GM12878 (cell line): ENCODE results near the gene ELN. TPM values are rescaled to one million over a fixed set of nuclear protein-coding genes. Genes with fewer than 3 reads are reported as not detected.

ENCODE experiments used
- ATAC-seq: fragments of 200-7000 bp; cut with Tn5 transposase; 3 replicates; pipeline ENCODE4 v1.9.1; 2020; ENCODE audit warnings: mild to moderate bottlenecking, moderate library complexity
- BruUV-seq: library from RNA; stranded (reverse); fragments of 400-500 nt; replicated peaks from 2 replicates; lab custom pipeline; 2021; lab: Mats Ljungman, UMichigan
- CTCF ChIA-PET: fragments of 300-600 bp; sonication (Branson Sonifier 250); formaldehyde crosslinking; extraction: SDS; loops from one replicate; lab custom pipeline; 2021; ENCODE audit warnings: inconsistent platforms; lab: Yijun Ruan, JAX
- POLR2A ChIA-PET: fragments of 350-600 bp; formaldehyde crosslinking; extraction: SDS; loops from one replicate; lab custom pipeline; 2021; ENCODE audit warnings: inconsistent platforms; lab: Charles Lee
- RAD21 ChIA-PET: fragments of 300-600 bp; sonication (Branson Sonifier 250); formaldehyde crosslinking; loops from one replicate; lab custom pipeline; 2023; ENCODE audit warnings: antibody characterized with exemption; ENCODE audit not compliant: unreplicated experiment; lab: Charles Lee
- SMC1A ChIA-PET: fragments of 300-600 bp; sonication (Branson Sonifier 250); formaldehyde crosslinking; loops from one replicate; lab custom pipeline; 2023; ENCODE audit not compliant: unreplicated experiment, uncharacterized antibody; lab: Charles Lee
- DNase-seq: peaks from one replicate; pipeline ENCODE4 v3.0.0-alpha.2; 2011; ENCODE audit warnings: low read depth, low spot score
- FAIRE-seq: peaks from 3 replicates; lab custom pipeline; 2011; peaks lifted over from hg19 to GRCh38; lab: Jason Lieb, UNC
- H2AFZ ChIP-seq: 2 replicates; pipeline ENCODE4 v1.6.0; 2011; ENCODE audit warnings: low read depth, low read length, control low read depth; ENCODE audit not compliant: control insufficient read depth
- H3K27ac ChIP-seq: 2 replicates; pipeline ENCODE4 v1.5.1; 2011; ENCODE audit warnings: control low read depth; ENCODE audit not compliant: control insufficient read depth, insufficient read depth
- H3K27me3 ChIP-seq, 2 experiments: replicated peaks in 1 of 2; 2 replicates each; pipeline versions ENCODE4 v1.6.0 to v1.6.1; 2011; ENCODE audit warnings: low read length in 1 of 2; ENCODE audit not compliant: control insufficient read depth in 2 of 2, insufficient read depth in 2 of 2
- H3K36me3 ChIP-seq, 2 experiments: 2 replicates each; pipeline ENCODE4 v1.5.1; 2011; ENCODE audit warnings: low read length in 1 of 2; ENCODE audit not compliant: control insufficient read depth in 2 of 2, insufficient read depth in 2 of 2
- H3K4me1 ChIP-seq: 2 replicates; pipeline ENCODE4 v1.6.1; 2011; ENCODE audit warnings: mild to moderate bottlenecking, low read length, moderate library complexity, mixed read lengths; ENCODE audit not compliant: control insufficient read depth, insufficient read depth
- H3K4me2 ChIP-seq: 2 replicates; pipeline ENCODE4 v1.6.0; 2011; ENCODE audit warnings: control low read depth; ENCODE audit not compliant: control insufficient read depth, insufficient read depth
- H3K4me3 ChIP-seq: fragments of 200-600 bp; sonication (generic); 2 replicates; pipeline ENCODE4 v1.5.1; 2016
- H3K79me2 ChIP-seq: 2 replicates; pipeline ENCODE4 v1.6.0; 2011; ENCODE audit warnings: low read length; ENCODE audit not compliant: control insufficient read depth, insufficient read depth
- H3K9ac ChIP-seq: 2 replicates; pipeline ENCODE4 v1.8.0; 2011; ENCODE audit warnings: low read length, control low read depth, mixed read lengths; ENCODE audit not compliant: control insufficient read depth, insufficient read depth
- H3K9me3 ChIP-seq: replicated peaks from 3 replicates; pipeline ENCODE4 v1.5.1; 2011; ENCODE audit warnings: mild to moderate bottlenecking, low read length; ENCODE audit not compliant: control insufficient read depth, insufficient read depth
- H4K20me1 ChIP-seq: 2 replicates; pipeline ENCODE4 v1.6.0; 2011; ENCODE audit not compliant: control insufficient read depth, insufficient read depth
- BCL11A ChIP-seq: IDR thresholded peaks from 2 replicates; pipeline ENCODE4 v1.6.1; 2011; ENCODE audit warnings: low read depth, low read length
- HDAC6 ChIP-seq: fragments of 200-600 bp; sonication (generic); IDR thresholded peaks from one replicate; pipeline ENCODE4 v1.8.0; 2017; ENCODE audit warnings: antibody characterized with exemption; ENCODE audit not compliant: unreplicated experiment
- JUND ChIP-seq: IDR thresholded peaks from 2 replicates; pipeline ENCODE4 v1.6.1; 2012; ENCODE audit warnings: low read depth, mild to moderate bottlenecking, low read length, improper control_type of control experiment, moderate library complexity
- PAX8 ChIP-seq: fragments of 450-650 bp; IDR thresholded peaks from 2 replicates; pipeline ENCODE4 v1.6.1; 2017; ENCODE audit warnings: mild to moderate bottlenecking, moderate library complexity
- RFX5 ChIP-seq: IDR thresholded peaks from 2 replicates; pipeline ENCODE4 v1.6.1; 2011; ENCODE audit warnings: low read depth, low read length, improper control_type of control experiment
- ZNF24 ChIP-seq: fragments of 450-650 bp; IDR thresholded peaks from 2 replicates; pipeline ENCODE4 v1.6.1; 2017; ENCODE audit warnings: antibody characterized with exemption, mild to moderate bottlenecking
- ZZZ3 ChIP-seq: IDR thresholded peaks from 2 replicates; pipeline ENCODE4 v1.6.1; 2011; ENCODE audit warnings: low read depth; ENCODE audit not compliant: control insufficient read depth, insufficient read length
- WGBS: methylation state at CpG from one replicate; pipeline ENCODE4 v1.1.6; 2016; ENCODE audit warnings: low lambda C conversion rate; ENCODE audit not compliant: insufficient replicate concordance, insufficient coverage; ENCODE audit errors: missing lambda C conversion rate; 5-methylcytosine and 5-hydroxymethylcytosine counted together
- in situ Hi-C: fragments of 300-500 bp; cut with MboI; formaldehyde crosslinking; loops from 9 replicates; pipeline ENCODE4 v1.14.3; 2018; ENCODE audit warnings: mixed read lengths
- intact Hi-C: fragments of 100-400 bp; cut with micrococcal nuclease; formaldehyde crosslinking; loops from one replicate; pipeline ENCODE4 v1.14.2; 2022; ENCODE audit not compliant: unreplicated experiment
- polyA plus RNA-seq, 11 experiments: library from polyadenylated mRNA; depleted of rRNA in 4 of 11; unstranded in 6 of 11; stranded (reverse) in 5 of 11; fragments of >200 nt; fragmentation: Nextera tagmentation in 4 of 11; fragmentation: Illumina TruSeq in 1 of 11; extraction: Ambion mirVana in 4 of 11; extraction: Trizol in 1 of 11; gene quantifications; 1 replicate in 1 of 11; 2 replicates in 10 of 11; pipeline versions ENCODE4 v1.2.1 to v1.2.3, GENCODE V29; 2011 to 2016; ENCODE audit warnings: inconsistent platforms in 2 of 11, missing spikeins in 2 of 11, low read depth in 1 of 11
- total RNA-seq, 4 experiments: library from RNA; depleted of rRNA in 3 of 4; stranded (reverse); fragments of >200 nt in 3 of 4; fragmentation: Illumina TruSeq in 1 of 4; extraction: Trizol in 1 of 4; gene quantifications; 2 replicates each; pipeline versions ENCODE4 v1.2.1 to v1.2.3, GENCODE V29; 2013 to 2021
- TF ChIP-seq, protein P1 (sequence below): fragments of 450-650 bp; IDR thresholded peaks from 2 replicates; pipeline ENCODE4 v1.6.1; 2017; ENCODE audit warnings: antibody characterized with exemption, mild to moderate bottlenecking, moderate library complexity

Gene ELN
- total and polyA plus RNA-seq, 10 of the 15 experiments (the other 5 are each of a cell fraction or from before 2014, with no cell fraction given): 0.08 to 0.27 (median 0.23) TPM; not detected in 7

DNA sequence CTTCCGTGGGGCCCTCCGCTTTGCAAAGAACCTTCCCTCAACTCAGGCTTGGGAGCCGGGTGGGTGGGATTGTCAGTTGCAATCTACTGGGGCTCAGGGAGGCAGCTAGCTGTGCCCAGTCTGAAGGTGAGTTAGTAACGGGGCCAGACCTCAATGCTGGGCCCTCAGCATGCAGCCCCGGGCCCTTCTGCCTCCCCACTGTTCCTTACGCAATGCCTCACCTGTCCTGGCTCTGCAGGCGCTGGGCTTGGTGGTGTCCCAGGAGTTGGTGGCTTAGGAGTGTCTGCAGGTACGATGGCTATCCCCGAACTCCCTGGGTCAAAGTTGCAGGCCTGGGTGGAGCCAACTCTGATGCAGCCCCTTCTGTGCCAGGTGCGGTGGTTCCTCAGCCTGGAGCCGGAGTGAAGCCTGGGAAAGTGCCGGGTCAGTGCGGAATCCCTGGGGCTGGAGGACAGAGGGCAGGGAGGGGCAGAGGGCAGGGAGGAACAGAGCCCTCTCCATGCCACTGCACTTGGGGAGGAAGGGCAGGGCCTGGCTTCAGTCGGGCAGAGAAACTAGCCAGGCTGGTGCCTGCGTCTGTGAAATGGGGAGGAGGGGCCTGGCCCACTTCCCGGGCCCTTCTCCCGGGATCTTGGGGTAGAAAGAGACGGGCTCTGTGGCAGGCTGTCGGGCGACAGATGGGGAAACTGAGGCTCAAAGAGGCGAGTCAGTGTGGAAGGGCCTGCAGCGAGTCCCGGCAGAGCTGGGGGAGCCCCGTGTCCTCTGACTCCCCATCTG, 15.0 kb downstream of the ELN start (continued):
- TF ChIP-seq, protein P1, sequence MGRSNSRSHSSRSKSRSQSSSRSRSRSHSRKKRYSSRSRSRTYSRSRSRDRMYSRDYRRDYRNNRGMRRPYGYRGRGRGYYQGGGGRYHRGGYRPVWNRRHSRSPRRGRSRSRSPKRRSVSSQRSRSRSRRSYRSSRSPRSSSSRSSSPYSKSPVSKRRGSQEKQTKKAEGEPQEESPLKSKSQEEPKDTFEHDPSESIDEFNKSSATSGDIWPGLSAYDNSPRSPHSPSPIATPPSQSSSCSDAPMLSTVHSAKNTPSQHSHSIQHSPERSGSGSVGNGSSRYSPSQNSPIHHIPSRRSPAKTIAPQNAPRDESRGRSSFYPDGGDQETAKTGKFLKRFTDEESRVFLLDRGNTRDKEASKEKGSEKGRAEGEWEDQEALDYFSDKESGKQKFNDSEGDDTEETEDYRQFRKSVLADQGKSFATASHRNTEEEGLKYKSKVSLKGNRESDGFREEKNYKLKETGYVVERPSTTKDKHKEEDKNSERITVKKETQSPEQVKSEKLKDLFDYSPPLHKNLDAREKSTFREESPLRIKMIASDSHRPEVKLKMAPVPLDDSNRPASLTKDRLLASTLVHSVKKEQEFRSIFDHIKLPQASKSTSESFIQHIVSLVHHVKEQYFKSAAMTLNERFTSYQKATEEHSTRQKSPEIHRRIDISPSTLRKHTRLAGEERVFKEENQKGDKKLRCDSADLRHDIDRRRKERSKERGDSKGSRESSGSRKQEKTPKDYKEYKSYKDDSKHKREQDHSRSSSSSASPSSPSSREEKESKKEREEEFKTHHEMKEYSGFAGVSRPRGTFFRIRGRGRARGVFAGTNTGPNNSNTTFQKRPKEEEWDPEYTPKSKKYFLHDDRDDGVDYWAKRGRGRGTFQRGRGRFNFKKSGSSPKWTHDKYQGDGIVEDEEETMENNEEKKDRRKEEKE: no peak

GRCh38 chr7:74043523-74043951, 15.6 kb downstream of the ELN start:
- CTCF ChIA-PET: no interaction called here
- H3K4me2 ChIP-seq: no peak overlapping the region
- no TSS peak for BruUV-seq
- FAIRE-seq (no peak), ATAC-seq (no peak)
- POLR2A ChIA-PET: no interaction called here
- H3K4me1 ChIP-seq: no peaks in the 10 kb centered on the region
- no peak overlapping the region for H3K9ac ChIP-seq
- in situ Hi-C loops: no loop called here
- no peaks in the 10 kb centered on the region for H4K20me1 ChIP-seq
- no peak overlapping the region for H2AFZ ChIP-seq
- RAD21 ChIA-PET: no interaction called here
- no peaks in the 10 kb centered on the region for H3K79me2 ChIP-seq
- TF ChIP-seq BCL11A (no peak), ZZZ3 (no peak), HDAC6 (no peak), PAX8 (no peak), JUND (no peak), RFX5 (no peak), ZNF24 (no peak)
- TF ChIP-seq, all 136 proteins: peak for 0
- H3K9me3 ChIP-seq: no peaks in the 10 kb centered on the region
- no peak overlapping the region for H3K27ac ChIP-seq
- H3K4me3 ChIP-seq: no peak overlapping the region
- DNase-seq: no peak
- SMC1A ChIA-PET: no interaction called here
- intact Hi-C loops: no loop called here
- peaks cover 0 to 2% of the 10 kb centered on the region in 2 experiments; a peak in 2 of 4 replicates for H3K27me3 ChIP-seq
- WGBS: 18% methylated on average over 9 of the region's 9 CpGs
- H3K36me3 ChIP-seq: no peaks in the 10 kb centered on the region
